HG02798 (cell line): ENCODE measurements around the gene P2RY14.

Source experiments
- ATAC-seq: cut with Tn5 transposase; IDR thresholded peaks from one replicate; pipeline ENCODE4 v1.9.1; 2021; ENCODE audit warnings: mild to moderate bottlenecking; ENCODE audit not compliant: unreplicated experiment, poor library complexity

The P2RY14 gene

GRCh38 chr3:151278230-151278629 is at the start of gene P2RY14:
Gene P2RY14, minus strand, starts transcription at chr3:151278542. Its CDS starts 64,226 bp downstream, at chr3:151214316.
- ATAC-seq = no peak

GRCh38 chr3:151327571-151328198 is 49.3 kb upstream of the P2RY14 start:
- ATAC-seq = peak; percentile 51

- ATAC-seq = no peak
Observed at GRCh38 chr3:151322511-151322910, 44.2 kb upstream of the P2RY14 start.

GRCh38 chr3:151321526-151321925 is 43.2 kb upstream of the P2RY14 start:
- ATAC-seq = no peak

GRCh38 chr3:151320131-151320530 is 41.8 kb upstream of the P2RY14 start:
- no peak for ATAC-seq

- no peak for ATAC-seq
Observed at GRCh38 chr3:151319628-151320027, 41.3 kb upstream of the P2RY14 start.

GRCh38 chr3:151318991-151319390 is 40.6 kb upstream of the P2RY14 start:
- no peak for ATAC-seq

- no peak for ATAC-seq
Observed at GRCh38 chr3:151318313-151318712, 40.0 kb upstream of the P2RY14 start.

GRCh38 chr3:151316267-151316991 is 38.1 kb upstream of the P2RY14 start, which contains the start of gene GPR87:
Gene GPR87, minus strand, starts transcription at chr3:151316820. Its CDS starts 16,720 bp downstream, at chr3:151300100.
- no peak for ATAC-seq

GRCh38 chr3:151315846-151316245 is 37.5 kb upstream of the P2RY14 start:
- no peak for ATAC-seq

- ATAC-seq = no peak
Observed at GRCh38 chr3:151315136-151315535, 36.8 kb upstream of the P2RY14 start.

GRCh38 chr3:151314593-151314992 is 36.3 kb upstream of the P2RY14 start:
- no peak for ATAC-seq

- ATAC-seq = no peak
Observed at GRCh38 chr3:151314137-151314536, 35.8 kb upstream of the P2RY14 start.

GRCh38 chr3:151312972-151313371 is 34.6 kb upstream of the P2RY14 start:
- no peak for ATAC-seq

GRCh38 chr3:151309566-151309965 is 31.2 kb upstream of the P2RY14 start:
- no peak for ATAC-seq

- ATAC-seq = no peak
Observed at GRCh38 chr3:151307583-151308488, 29.5 kb upstream of the P2RY14 start.

GRCh38 chr3:151307131-151307530 is 28.8 kb upstream of the P2RY14 start:
- no peak for ATAC-seq

GRCh38 chr3:151306168-151306810 is 27.9 kb upstream of the P2RY14 start:
- ATAC-seq = no peak

GRCh38 chr3:151305775-151306151 is 27.4 kb upstream of the P2RY14 start:
- no peak for ATAC-seq

GRCh38 chr3:151305060-151305774 is 26.9 kb upstream of the P2RY14 start:
- no peak for ATAC-seq
